Upper lobe of right lung (tissue), 1 donor: ENCODE results near the gene PLBD2. TPM values are rescaled to one million over a fixed set of nuclear protein-coding genes. Genes with fewer than 3 reads are reported as not detected.

Experiments used
- ATAC-seq: fragments of 200-7000 bp; cut with Tn5 transposase; one replicate; pipeline ENCODE4 v1.9.1; 2020; ENCODE audit warnings: mild to moderate bottlenecking, moderate library complexity
- DNase-seq: peaks from one replicate; pipeline ENCODE4 v3.0.0-alpha.2; 2020
- H3K27ac ChIP-seq: fragments of 200-600 bp; one replicate; pipeline ENCODE4 v1.8.0; 2022
- H3K27me3 ChIP-seq: fragments of 200-600 bp; one replicate; pipeline ENCODE4 v1.8.0; 2022; ENCODE audit warnings: mild to moderate bottlenecking
- H3K36me3 ChIP-seq: fragments of 200-600 bp; one replicate; pipeline ENCODE4 v1.8.0; 2022
- H3K4me1 ChIP-seq: fragments of 200-600 bp; one replicate; pipeline ENCODE4 v1.8.0; 2022
- H3K4me3 ChIP-seq: fragments of 200-600 bp; one replicate; pipeline ENCODE4 v1.8.0; 2022; ENCODE audit warnings: mild to moderate bottlenecking
- H3K9me3 ChIP-seq: fragments of 200-600 bp; one replicate; pipeline ENCODE4 v1.8.0; 2022
- intact Hi-C: fragments of 100-400 bp; cut with DNase I; formaldehyde crosslinking; loops from one replicate; pipeline ENCODE4 v1.11.0; 2022
- total RNA-seq: library from RNA; stranded (reverse); fragmentation: NEBNext Ultra II Directional; extraction: Animal tissue kit (Norgen Biotek cat#: 25700); gene quantifications from one replicate; pipeline ENCODE4 v1.2.1, GENCODE V29; 2021
- TF ChIP-seq, protein P1 (sequence below): fragments of 200-600 bp; IDR thresholded peaks from one replicate; pipeline ENCODE4 v1.8.0; 2022; ENCODE audit warnings: antibody characterized with exemption
- donor health status: DM: no; HTN: yes; CAD: no; lungs with severe emphysema.

PLBD2 gene
- total RNA-seq, 1 donor from 2014 or later: 41.0 TPM

DNA sequence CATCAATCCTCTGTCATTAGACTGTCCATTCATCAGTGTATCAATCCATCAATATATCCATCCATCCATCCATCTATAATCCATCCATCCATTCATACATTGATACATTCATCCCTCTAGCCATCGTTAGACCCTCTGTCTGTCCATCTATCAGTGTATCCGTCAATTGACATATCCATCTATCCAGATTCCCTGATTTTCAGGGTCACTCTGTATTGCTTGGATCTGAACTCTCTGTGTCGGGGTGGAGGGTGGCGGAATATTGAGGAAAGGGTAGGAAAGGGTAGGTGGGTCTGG, 80.9 kb downstream of the PLBD2 start:
- H3K27ac ChIP-seq: no peak overlapping the region
- H3K36me3 ChIP-seq: no peaks in the 10 kb centered on the region
- TF ChIP-seq, protein P1, sequence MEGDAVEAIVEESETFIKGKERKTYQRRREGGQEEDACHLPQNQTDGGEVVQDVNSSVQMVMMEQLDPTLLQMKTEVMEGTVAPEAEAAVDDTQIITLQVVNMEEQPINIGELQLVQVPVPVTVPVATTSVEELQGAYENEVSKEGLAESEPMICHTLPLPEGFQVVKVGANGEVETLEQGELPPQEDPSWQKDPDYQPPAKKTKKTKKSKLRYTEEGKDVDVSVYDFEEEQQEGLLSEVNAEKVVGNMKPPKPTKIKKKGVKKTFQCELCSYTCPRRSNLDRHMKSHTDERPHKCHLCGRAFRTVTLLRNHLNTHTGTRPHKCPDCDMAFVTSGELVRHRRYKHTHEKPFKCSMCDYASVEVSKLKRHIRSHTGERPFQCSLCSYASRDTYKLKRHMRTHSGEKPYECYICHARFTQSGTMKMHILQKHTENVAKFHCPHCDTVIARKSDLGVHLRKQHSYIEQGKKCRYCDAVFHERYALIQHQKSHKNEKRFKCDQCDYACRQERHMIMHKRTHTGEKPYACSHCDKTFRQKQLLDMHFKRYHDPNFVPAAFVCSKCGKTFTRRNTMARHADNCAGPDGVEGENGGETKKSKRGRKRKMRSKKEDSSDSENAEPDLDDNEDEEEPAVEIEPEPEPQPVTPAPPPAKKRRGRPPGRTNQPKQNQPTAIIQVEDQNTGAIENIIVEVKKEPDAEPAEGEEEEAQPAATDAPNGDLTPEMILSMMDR: no peak
- H3K4me3 ChIP-seq: no peak overlapping the region
- intact Hi-C loops: no loop called here
- H3K4me1 ChIP-seq: no peaks in the 10 kb centered on the region
- no peaks in the 10 kb centered on the region for H3K9me3 ChIP-seq
- no peak for DNase-seq
- no peak for ATAC-seq
- peaks cover 9% of the 10 kb centered on the region for H3K27me3 ChIP-seq

DNA sequence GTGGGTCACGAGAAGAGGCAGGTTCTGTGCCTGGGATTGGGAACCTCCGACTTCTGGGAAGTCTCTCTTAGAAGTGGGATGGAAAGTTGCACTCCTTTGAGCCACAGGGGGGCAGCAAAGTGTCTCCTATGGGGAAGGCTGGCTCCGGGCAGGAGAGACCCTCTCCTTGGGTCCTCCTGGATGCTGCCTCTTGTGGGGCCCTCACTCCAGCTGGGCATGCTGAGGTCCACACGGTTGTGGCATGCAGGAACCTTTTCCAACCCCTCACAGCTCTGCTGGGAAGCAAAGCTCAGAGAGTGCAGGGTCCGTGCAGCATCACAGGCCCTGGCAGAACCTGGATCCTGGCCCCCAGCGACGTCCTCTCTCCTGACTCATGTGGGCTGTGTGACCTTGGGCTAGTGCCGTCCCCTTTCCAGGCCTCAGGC, 81.2 kb downstream of the PLBD2 start:
- intact Hi-C loops: no loop called here
- Histone ChIP-seq H3K27me3 (peaks cover 9% of the 10 kb centered on the region), H3K36me3 (no peaks in the 10 kb centered on the region), H3K4me3 (no peak overlapping the region), H3K4me1 (no peaks in the 10 kb centered on the region), H3K27ac (no peak overlapping the region), H3K9me3 (no peaks in the 10 kb centered on the region)
- ATAC-seq (peak; percentile 40), DNase-seq (no peak)
- TF ChIP-seq, protein P1: peak; percentile 55

DNA sequence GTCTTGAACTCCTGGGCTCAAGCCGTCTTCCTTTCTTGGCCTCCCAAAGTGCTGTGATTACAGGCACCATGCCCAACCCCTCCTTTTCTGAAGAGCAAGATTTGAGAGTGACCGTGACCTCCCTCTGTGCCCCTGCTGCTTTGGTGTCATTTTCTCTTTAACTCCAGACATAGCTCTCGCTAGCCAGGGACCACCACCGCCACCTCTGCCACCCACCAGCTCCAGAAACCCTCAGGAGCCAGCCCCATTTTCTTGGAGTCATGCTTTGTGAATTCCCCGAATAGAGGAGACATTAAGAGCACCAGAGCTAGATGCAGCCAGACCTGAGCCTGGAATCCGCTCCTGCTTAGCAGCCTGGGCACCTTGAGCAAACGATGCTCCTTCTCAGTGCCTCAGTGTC, 81.9 kb downstream of the PLBD2 start:
- H3K4me1 ChIP-seq: no peaks in the 10 kb centered on the region
- H3K9me3 ChIP-seq: no peaks in the 10 kb centered on the region
- ATAC-seq: no peak
- no peaks in the 10 kb centered on the region for H3K36me3 ChIP-seq
- TF ChIP-seq, protein P1: no peak
- no peak overlapping the region for H3K4me3 ChIP-seq
- intact Hi-C loops: no loop called here
- no peak overlapping the region for H3K27ac ChIP-seq
- peaks cover 9% of the 10 kb centered on the region for H3K27me3 ChIP-seq
- no peak for DNase-seq

Other genes starting within 250 kb of the PLBD2 start
- 0.26 TPM for gene RASAL1, start 222.8 kb upstream of the PLBD2 start, total RNA-seq
- not detected for gene CFAP73, start 208.9 kb upstream of the PLBD2 start, total RNA-seq
- gene DDX54, start 173.1 kb upstream of the PLBD2 start, total RNA-seq: 55.8 TPM
- gene RITA1, start 172.9 kb upstream of the PLBD2 start, total RNA-seq: 16.4 TPM
- gene TPCN1, start 137.1 kb upstream of the PLBD2 start, total RNA-seq: 51.9 TPM
- gene SLC8B1, start 23.5 kb upstream of the PLBD2 start, total RNA-seq: 42.8 TPM
- gene SDS, start 45.3 kb downstream of the PLBD2 start, total RNA-seq: 2.4 TPM
- 10.7 TPM for gene SDSL, start 63.8 kb downstream of the PLBD2 start, total RNA-seq
- not detected for gene LHX5, start 113.3 kb downstream of the PLBD2 start, total RNA-seq